ENCODE measurements around the gene RPRD1A.
"Not testable (repeated sequence)": the region's sequence is repeated elsewhere in the genome, so short reads cannot be mapped to it uniquely, and the experiment has no call there.

Gene RPRD1A

DNA sequence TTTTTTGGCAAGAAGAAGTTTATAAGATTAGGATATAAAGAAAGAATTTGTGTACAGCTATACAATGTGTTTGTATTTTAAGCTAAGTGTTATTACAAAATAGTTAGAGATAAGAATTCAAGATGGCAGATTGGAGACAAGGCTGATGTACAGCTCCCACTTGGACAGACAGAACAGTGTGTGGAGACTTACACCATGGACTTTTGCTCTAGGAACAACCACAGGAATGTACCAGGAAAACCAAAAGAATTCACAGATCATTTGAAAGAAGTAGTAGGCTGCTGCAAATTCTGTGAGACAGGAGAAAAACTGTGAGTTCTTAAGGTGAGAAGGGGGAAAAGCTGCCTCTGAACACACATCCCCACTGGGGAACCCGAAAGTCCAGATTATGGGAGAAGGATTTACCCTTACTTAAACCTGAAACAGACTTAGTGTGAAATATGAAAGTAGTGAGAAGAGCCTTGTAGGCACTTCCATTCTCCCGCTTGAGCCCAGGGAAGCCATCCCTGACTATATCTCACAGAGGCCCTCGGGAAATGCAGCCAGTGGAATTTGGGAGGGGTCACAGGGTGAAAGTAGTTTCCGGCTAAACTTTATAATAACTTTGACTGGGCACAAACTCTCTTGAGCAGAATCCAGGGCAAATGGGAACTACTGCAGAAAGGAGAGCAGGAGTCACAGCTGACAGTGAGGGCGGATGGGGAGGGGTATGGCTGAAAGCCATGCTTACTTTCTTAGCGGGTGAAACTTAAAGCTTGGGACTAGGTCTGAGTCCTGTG, 11.6 kb upstream of the RPRD1A start:
- no peak for DNase-seq (ENCODE audit: low read depth)

DNA sequence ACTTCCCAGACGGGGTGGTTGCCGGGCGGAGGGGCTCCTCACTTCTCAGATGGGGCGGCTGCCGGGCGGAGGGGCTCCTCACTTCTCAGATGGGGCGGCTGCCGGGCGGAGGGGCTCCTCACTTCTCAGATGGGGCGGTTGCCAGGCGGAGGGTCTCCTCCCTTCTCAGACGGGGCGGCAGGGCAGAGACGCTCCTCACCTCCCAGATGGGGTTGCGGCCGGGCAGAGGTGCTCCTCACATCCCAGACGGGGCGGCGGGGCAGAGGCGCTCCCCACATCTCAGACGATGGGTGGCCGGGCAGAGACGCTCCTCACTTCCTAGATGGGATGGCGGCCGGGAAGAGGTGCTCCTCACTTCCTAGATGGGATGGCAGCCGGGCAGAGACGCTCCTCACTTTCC, 10.4 kb upstream of the RPRD1A start:
- DNase-seq (ENCODE audit: low read depth) = not testable (repeated sequence)

DNA sequence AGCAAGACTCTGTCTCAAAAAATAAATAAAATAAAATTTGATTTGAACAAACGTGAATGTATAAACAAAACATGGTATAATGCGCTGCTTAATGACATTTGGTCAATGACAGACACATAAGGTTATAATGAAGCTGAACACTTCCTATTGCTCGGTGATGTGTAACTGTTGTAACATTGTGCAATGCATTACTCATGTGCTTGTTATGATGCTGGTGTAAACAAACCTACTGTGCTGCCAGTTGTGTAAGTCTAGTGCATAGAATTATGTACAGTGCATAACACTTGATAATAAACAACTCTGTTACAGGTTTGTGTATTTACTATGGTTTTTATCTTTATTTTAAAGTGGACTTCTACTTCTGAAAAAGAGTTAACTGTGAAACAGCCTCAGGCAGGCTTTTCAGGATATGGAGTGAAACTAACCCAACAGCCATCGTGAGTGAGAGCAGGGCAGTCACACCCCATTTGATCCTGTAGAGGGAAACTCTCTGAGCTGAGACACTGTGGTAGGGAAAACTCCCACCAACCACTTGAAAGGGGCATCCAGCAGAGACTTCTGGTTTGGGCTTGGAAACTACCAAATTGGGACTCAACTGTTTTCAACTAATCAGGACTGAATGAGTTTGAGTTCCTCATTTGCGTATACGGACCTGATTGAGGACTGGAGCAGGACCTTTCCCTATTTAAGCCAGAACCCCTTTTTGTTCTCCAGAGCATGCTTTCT, 8.7 kb upstream of the RPRD1A start:
- DNase-seq (ENCODE audit: low read depth) = peak; percentile 35

DNA sequence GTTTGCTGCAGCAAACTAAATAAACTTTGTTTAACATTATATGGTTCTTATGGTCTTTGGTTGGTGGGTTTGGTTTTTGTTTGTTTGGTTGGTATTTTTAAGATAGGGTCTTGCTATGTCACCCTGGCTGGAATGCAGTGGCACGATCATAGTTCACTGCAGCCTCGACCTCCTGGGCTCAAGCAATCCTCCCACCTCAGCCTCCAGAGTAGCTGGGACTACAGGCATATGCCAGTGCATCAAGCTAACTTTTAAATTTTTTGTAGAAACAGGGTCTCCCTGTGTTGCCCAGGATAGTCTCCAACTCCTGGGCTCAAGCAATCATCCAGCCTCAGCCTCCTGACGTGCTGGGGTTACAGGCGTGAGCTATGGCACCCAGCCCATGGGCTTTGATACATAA, 7.1 kb upstream of the RPRD1A start:
- DNase-seq (ENCODE audit: low read depth) = no peak

DNA sequence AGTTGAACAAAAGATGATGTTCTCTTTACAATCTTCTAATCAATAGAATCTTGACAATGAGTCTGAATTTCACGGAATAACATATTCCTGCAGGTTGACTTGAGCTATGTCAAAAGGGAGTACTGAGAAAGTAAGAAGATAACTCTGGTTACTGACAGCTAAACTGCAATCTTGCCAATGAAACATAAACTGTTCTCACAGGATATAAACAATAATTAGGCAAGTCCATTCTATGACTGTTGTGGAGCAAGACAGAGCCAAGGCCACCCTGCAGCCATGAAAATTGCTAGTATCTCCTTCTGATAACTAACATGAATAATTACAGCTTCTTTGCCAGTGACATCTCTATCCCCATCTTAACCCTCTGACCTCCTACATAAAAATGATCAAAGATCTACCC, 6.3 kb upstream of the RPRD1A start:
- DNase-seq (ENCODE audit: low read depth) = no peak

DNA sequence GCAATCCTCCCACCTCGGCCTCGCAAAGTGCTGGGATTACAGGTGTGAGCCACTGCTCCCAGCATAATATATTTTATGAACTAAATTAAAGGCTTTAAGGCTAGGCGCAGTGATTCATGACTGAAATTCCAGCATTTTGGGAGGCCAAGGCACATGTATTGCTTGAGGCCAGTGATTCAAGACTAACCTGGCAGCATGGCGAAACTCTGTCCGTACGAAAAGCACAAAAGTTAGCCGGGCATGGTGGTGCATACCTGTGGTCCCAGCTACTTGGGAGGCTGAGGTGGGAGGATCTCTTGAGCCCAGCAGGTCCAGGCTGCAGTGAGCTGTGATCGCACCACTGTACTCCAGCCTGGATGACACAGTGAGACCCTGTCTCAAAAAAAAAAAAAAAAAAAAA, 5.0 kb upstream of the RPRD1A start:
- not testable (repeated sequence) for DNase-seq (ENCODE audit: low read depth)

DNA sequence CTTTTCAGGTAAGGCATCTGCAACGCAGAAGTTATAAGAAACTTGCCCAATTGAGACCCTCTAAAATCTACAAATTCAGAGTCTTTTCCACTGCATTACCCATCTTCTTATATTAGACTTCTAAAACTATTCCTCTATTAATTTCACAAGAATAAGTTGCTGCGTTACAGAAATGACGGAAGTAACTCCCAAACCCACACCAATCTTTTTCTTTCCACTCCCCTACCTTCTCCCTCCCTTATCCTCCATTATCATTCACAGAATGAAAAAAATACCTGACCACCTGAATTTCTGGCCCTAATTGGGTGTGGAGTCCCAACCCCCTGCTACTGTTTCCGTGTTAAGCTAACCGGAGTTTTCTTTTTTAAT, 689 bp downstream of the RPRD1A start:
- no peak for DNase-seq (ENCODE audit: low read depth)

DNA sequence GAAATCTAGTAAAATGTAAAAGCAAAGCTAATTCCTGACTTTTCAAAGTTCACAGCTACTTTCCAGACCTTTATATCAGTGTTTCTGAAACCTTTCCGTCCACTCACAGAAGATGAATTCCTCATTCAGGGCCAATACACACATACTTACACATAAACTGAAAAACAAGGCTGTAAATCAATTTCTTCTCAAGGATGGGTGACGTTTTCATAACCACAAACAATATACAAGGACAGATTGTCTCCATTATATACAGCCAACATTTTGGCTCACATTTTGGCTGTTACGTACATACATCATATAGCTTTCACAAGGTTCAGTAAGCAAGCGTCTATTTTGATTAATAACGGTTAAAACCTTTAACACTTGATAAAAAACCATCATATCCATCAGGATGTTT, 1.4 kb downstream of the RPRD1A start:
- DNase-seq (ENCODE audit: low read depth) = no peak

DNA sequence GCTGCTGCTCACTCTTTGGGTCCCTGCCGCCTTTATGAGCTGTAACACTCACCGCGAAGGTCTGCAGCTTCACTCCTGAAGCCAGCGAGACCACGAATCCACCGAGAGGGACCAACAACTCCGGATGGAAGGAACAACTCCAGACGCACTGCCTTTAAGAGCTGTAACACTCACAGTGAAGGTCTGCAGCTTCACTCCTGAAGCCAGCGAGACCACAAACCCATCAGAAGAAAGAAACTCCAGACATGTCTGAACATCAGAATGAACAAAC, 2.6 kb downstream of the RPRD1A start:
- not testable (repeated sequence) for DNase-seq (ENCODE audit: low read depth)

DNA sequence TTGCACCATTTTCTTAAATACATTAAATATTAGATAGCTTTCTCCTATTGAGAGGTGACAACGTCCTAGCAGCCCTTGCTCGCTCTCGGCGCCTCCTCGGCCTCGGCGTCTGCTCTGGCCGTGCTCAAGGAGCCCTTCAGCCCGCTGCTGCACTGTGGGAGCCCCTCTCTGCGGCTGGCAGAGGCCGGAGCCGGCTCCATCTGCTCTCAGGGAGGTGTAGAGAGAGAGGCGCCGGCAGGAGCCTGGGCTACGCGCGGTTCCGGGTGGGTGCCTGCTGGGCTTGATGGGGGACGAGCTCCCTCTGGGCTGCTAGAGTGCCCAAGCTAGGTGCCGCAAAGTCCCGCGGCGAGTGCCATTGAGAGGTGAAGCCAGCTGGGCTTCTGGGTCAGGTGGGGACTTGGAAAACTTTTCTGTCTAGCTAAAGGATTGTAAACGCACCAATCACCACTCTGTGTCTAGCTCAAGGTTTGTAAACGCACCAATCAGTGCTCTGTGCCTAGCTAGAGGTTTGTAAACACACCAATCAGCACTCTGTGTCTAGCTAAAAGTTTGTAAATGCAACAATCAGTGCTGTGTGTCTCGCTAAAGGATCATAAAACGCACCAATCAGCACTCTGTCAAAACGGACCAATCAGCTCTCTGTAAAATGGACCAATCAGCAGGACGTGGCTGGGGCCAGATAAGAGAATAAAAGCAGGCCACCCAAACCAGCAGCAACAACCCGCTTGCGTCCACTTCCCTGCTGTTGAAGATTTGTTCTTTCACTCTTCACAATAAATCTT, 3.1 kb downstream of the RPRD1A start:
- no peak for DNase-seq (ENCODE audit: low read depth)

DNA sequence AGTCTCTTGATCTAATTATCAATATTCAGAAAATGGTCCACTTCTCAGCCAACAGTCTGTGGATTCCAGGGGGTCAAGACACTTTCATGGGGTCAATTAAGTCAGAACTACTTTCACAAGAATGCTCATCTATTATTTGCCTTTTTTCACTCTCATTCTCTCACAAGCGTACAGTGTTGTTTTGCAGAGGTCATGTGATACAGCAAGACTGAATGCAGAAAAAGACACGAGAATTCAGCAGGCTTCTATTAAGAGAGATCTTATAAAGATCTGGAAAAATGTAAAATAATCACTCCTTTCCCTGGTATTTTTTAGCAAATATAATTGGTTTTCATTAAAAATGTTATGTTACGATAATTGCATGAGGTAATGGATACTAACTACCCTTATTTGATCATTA, 8.7 kb downstream of the RPRD1A start:
- DNase-seq (ENCODE audit: low read depth) = no peak

DNA sequence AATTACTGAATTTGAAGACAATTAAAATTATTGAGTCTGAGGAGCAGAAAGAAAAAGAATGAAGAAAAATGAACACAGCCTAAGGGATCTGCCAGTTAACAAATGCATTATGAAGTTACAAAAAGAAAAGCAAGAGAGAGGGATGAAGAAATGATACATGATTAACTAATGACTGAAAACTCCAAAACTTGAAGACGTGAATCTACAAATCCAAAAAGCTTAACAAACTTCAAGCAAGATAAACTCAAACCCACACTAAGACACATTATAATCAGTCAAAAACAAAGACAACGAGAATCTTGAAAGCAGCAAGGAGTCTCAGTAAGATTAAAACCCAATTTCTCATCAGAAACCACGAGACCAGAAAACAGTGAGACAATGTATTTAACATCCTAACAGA, 15.6 kb downstream of the RPRD1A start:
- no peak for DNase-seq (ENCODE audit: low read depth)

DNA sequence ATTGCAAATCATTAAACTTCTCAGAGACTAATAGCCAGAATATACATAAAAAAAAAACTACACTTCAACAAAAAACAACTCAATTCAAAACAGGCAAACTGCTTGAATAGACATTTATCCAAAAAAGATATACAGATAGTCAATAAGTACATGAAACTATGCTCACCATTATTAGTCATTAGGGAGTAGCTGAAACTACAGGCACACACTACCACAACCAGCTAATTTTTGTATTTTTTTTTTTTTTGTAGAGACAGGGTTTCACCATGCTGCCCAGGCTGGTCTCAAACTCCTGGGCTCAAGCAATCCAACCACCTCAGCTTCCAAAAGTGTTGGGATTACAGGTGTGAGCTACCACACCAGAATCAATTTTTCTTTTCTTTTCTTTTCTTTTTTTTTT, 16.9 kb downstream of the RPRD1A start:
- DNase-seq (ENCODE audit: low read depth) = no peak

DNA sequence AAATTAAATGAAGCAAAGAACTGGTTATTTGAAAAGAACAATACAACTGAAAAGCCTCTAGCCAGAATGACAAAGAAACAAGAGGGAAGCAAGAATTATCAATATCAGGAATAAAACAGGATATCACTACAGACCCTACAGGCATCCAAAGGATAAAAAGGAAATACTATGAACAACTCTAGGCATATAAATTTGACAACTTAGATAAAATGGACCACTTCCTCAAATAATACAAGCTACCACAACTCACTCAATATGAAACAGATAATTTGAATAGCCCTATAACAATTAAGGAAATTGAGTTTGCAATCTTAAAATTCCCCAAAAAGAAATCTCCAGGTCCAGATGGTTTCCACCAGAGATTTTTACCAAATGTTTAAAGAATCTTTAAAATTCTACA, 19.8 kb downstream of the RPRD1A start:
- DNase-seq (ENCODE audit: low read depth) = no peak

DNA sequence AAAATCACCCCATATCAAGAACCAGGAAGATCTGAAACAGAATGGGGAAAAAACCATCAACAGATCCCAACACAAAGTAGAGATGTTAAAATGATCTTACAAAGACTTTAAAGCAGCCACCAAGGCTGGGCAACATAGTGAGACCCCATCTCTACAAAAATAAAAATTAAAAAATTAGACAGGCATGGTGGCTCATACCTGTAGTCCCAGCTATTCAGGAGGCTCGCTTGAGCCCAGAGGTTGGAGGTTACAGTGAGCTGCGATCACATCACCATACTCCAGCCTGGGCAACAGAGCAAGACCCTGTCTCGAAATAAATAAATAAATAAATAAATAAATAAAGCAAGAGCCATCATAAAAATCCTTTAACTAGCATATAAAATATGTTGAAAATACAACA, 20.5 kb downstream of the RPRD1A start:
- DNase-seq (ENCODE audit: low read depth) = no peak

DNA sequence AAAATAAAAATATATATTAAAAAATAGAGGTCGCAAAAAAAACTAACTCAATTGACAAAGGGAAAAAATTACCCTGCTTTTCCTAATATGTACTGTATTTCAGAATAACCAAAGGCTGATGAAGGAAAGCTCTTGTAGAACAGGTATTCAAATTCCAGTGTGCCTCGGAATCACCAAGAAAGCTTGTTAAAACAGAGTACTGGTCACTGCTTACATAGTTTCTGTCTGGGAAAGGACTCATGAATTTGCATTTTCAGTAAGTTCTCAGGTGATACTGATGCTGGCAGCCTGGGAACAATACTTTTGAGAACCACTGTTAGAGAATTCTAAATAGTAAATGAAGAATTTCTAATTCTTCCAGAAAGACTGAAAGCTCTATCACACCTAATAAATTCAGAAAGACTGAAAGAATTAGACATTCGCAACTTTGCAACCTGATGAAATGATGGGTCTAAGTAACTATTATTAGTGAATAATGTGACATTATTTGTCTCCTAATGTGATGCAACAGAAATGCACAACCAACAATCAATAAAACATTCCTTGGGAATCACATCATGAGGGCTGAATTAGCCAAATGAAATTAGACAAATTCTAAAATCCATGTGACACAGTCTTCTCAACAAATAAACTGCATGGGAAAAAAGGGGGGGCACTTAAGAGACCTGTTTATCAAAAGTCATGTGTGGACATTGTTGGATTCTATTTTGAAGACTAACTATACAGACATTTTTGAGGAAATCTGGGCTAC, 21.9 kb downstream of the RPRD1A start:
- DNase-seq (ENCODE audit: low read depth) = no peak

DNA sequence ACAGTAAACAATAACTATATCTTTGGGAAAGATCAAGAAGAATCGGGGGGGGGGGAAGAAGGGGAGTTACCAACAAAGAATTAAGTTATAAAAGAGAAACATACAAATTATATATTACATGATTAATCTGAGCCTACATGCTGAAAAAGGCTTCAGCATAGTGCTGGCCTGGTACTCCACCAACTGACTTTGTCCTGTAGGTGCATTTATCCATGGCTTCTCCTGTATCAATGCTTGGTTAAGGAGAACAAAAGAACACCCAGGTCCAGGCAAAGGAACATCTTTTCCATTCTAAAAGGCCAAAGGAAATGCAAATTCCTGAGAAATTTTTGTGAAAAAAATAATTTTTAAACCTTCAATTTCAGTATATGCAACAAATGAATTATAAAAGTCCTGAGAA, 24.2 kb downstream of the RPRD1A start:
- no peak for DNase-seq (ENCODE audit: low read depth)

DNA sequence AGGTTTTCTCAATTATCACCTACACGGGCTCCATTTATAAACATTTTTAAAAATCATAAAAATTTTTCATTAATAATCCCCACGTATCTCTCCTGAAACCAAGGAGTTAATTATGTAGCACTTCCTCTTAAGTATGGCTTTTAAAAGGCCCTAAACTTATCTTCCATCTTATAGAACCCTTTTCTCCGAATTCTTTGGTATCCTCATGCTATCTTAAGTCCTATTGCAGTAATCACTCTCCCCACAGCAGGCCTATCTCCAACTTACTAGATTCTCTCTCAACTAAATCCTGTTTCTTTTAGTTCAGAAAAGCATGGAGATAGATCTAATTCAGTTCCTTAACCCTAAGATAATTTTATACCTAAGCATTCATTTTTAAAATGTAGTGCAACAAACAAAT, 26.2 kb downstream of the RPRD1A start:
- no peak for DNase-seq (ENCODE audit: low read depth)

DNA sequence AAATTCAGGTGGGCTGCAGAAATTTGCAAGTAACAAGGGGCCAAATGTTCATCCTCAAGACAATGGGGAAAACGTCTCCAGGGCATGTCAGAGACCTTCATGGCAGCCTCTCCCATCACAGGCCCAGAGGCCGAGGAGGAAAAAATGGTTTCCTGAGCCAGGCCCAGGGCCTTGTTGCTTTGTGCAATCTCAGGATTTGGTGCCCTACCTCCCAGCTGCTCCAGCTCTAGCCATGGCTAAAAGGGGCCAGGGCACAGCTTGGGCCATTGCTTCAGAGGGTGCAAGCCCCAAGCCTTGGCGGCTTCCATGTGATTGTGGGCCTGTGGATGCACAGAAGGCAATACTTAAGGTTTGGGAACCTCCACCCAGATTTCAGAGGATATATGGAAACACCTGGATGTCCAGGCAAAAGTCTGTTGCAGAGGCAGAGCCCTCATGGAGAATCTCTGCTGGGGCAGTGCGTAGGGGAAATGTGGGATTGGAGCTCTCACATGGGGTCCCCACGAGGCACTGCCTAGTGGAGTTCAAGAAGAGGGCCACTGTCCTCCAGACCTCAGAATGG, 29.2 kb downstream of the RPRD1A start:
- DNase-seq (ENCODE audit: low read depth) = no peak

DNA sequence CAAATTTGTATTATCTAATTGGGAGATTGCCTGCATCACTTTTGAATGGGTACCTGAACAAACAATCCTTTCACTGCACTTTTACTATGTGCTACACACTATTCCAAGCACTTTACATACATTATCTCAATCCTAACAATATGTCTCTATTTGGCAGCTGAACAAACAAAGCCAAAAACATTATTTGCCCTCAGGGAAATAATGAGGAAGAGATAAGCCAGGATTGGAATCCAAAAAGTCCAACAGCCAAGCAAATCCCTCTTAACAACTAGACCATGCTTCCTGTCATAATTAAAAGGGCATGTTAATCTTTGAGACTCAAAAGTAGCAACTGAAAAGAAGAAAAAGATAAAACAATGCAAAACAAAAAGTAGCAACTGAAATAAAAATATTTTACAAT, 32.1 kb downstream of the RPRD1A start:
- DNase-seq (ENCODE audit: low read depth) = no peak

DNA sequence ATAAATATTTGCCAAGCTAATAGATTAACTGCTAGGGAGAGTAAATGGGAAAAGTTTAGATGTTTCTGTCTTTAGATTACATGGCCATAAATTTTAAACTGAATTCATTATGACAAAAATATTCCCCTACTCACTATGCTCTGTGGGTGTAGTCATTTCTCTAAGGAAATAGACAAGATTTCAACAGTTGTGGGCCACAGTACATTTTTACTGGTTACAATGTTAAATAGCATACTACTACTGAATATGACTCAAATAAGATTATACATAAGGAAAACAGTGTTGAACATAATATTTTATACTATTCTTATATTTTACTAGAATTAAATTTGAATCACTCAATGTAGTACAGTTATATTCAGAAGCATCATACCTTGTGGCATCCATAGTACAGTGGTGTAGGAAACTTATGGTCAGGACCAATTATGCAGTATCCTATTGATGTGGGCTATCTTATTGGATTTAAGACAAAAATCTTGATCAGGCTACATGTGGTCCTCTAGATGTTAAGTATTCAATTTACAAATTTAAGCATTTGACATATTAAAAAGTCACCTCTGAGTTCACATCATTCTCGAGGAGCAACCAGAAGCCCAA, 33.0 kb downstream of the RPRD1A start:
- no peak for DNase-seq (ENCODE audit: low read depth)

DNA sequence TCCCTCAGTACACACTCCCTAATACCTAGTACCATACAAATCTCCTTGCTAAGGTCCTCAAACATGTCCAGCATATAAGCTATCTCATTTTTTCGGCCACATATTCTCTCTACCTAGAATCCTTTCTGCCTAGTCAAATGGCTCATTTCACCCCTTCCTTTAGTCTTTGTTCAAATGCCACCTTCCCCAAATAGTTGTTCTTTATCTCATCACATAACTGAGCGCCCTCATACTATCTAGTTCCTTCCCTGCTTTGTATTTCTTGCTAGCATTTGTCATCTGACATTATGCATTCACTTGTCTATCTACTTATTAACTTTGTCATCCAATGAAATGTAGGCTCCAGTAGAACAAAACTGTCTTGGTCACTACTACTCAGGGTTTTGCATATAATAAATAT, 35.5 kb downstream of the RPRD1A start:
- DNase-seq (ENCODE audit: low read depth) = no peak

All from HS-5 (cell line).